ENCODE data around the gene FAM210A.
"Not testable (repeated sequence)": the region's sequence is repeated elsewhere in the genome, so short reads cannot be mapped to it uniquely, and the experiment has no call there.

The FAM210A gene, protein sequence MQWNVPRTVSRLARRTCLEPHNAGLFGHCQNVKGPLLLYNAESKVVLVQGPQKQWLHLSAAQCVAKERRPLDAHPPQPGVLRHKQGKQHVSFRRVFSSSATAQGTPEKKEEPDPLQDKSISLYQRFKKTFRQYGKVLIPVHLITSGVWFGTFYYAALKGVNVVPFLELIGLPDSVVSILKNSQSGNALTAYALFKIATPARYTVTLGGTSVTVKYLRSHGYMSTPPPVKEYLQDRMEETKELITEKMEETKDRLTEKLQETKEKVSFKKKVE

DNA sequence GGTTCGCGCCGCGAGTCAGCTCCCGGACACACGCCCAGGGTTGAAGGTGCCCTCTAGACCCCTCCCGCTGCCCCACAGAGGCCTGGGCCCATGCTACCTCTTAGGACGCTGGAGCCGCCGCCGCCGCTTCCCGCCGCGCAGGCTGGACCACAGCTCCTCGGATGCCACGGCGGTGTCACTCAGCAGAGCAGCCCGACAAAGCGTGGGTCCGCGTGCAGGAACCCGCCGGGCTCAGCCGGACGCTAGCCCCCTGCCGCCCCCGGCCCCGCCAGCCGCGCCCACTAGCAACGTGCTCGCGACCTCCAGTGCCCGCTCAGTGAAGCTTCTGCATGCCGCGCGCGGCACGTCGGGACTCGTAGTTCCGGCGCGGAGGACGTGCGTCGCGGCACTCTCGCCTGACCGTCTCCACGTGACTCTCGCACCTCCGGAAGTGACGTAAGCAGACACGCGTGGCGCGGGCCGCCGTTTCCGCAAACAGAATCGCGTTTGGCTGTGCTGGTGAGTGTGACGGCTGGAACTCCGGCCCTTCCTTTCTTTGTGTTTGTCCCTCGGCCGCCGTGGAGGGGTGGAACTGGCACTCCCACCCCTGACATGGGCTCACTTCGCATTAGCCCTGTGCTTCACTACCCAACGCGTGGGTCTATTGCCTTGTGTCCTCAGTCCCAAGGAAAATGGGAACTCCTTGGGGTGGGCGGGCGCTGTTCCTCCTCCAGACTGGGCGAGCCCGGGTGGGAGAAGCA lies at the start of gene FAM210A, which contains the start of gene RNMT:
Gene FAM210A, minus strand, starts transcription at position 327 of the 740 bp plus-strand sequence. CDS start 44,481 bp downstream, outside the sequence.
Gene RNMT, plus strand, starts transcription at position 442 of the 740 bp plus-strand sequence. CDS start 4,845 bp downstream, outside the sequence.
- peak; percentile 96 for DNase-seq

DNA sequence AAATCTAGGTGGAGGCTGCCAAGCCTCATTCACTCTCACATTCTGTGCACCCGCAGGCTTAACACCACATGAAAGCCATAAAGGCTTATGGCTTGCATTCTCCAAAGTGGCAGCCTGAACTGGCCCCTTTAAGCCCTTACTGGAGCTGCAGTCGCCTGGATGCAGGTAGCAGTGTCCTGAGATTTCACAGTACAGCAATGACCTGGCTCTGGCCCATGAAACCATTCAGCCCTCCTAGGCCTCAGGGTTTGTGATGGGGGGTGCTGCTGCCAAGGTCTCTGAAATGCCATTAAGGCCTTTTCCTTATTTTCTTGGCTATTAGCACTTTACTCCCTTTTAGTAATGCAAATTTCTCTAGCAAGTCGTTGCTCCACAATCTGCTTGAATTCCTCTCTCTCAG lies 48.7 kb upstream of the FAM210A start:
- no peak for DNase-seq

DNA sequence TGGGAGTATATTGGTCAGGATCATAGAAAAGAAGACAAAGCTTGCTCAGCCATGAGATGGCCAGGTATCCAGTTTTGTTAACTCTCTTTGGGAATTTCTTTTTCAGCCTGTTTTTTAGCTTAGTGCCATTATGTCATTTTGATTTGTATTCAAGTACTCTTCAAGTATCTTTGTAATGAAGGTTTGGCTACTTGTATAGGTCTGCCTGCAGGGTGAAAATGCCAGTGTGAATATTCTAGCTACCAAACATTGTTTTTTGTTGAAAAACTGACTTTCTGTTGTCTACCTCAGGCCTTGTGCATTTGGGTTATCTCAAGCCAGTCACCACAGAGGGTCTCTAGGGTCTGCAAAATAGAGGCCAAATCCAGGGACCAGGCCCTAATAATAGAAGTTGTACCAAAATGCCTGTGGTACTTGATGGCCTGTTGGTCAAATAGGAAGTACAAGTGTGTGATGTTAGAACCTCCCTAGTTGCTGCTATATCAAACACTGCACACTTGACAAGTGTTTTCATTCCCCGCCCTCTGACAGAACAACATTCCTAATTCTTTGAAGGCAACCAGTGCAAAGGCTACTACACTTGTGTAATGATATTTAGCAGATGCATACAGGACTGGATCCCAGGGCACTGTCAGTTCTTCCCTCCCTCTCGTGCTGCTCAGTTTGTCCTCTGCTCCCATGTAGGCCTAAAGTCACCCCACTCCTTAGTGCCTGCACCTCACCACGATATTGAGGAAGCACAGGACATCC lies 36.5 kb upstream of the FAM210A start:
- DNase-seq: no peak

DNA sequence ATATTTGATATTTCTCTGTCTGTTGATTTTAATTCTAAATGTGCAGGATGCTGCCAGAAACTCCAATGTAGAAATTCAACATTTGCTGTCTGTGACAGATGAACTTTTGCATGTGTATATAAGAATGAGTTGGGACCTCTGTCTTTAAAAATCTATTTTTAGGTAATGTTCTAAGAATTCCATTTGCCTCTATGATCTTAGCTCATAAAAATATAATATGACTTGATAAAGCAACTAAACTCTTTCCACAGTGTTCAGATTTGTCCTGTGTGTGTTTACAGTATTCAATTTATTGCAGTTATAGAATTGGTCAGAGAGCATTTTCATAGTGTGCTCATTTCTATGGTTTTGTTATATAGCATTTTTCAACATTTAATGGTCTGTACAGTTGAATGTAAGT lies 33.7 kb upstream of the FAM210A start:
- DNase-seq: no peak

DNA sequence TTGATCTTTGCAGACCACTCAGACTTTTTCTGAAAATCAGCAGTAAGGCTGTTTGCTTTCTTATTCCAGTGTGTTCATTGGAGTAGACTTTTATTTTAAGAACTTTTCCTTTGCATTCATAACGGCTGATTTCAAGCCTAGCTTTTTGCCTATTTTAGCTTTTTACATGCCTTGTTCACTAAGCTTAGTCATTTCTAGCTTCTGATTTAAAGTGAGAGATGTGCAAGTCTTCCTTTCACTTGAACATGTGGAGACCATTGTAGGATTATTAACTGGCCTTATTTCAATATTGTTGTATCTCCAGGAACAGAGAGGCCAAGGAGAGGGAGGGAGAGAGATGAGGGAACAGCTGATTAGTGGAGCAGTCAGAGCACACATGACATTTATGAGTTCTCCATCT lies 32.3 kb upstream of the FAM210A start:
- peak; percentile 54 for DNase-seq

DNA sequence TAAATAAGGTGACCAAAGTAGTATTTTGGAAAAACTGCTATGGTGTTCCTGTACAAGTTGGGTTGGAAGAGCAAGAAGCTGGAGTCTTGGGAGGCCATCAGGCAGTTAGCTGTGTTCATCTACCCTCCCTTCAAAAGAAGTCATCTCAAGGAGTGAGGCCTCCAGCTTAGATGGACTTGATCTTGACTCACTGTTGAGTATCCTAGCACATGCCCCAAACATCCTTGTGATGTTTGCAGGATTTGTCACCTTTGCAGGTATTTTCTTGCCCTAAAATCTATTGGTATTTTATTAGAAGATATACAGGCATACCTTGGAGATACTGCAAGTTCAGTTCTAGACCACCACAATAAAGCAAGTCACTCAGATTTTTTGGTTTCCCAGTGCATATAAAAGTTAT lies 30.3 kb upstream of the FAM210A start:
- DNase-seq: no peak

DNA sequence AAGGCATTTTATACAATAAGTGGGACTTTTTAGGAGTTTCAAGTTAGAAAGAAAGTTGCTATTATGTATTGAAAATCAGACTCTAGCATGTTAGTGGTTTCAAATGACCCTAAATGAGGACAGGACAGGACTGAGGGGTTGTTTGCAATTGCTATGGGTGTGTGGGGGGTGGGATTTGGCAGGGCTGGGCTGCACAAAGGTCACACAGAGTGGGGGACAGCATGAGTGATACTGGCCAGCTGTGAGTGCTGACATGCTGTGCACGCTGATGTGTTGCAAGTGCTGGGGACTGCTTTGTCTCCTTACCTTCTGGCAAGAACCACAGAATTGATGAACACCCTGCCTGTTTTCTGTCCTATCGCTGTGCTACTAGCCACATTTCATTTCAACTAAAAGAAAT lies 29.9 kb upstream of the FAM210A start:
- no peak for DNase-seq

DNA sequence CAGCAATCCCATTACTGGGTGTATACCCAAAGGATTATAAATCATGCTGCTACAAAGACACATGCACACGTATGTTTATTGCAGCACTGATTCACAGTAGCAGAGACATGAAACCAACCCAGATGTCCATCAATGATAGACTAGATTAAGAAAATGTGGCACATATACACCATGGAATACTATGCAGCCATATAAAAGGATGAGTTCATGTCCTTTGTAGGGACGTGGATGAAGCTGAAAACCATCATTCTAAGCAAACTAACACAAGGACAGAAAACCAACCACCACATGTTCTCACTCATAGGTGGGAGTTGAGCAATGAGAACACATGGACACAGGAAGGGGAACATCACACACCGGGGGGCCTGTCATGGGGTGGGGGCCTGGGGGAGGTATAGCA lies 25.2 kb upstream of the FAM210A start:
- DNase-seq: not testable (repeated sequence)

DNA sequence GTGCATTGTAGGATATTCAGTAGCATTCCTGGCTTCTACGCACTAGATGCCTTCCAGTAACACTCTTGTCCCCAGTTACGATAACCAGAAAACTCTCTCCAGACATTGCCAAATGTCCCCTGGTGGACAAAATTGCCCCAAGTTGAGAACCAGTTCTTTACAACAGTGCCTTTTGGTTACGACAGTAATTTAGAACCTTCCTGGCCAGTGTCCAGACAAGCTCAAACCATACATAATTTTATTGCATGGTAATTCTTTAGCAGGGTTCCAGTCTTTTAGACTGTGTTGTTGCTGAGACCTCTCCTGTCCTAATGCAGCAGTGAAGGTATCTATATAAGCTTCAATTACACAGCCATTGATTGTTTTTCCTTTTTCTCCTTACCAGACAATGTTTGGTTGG lies 20.3 kb upstream of the FAM210A start:
- DNase-seq: no peak

DNA sequence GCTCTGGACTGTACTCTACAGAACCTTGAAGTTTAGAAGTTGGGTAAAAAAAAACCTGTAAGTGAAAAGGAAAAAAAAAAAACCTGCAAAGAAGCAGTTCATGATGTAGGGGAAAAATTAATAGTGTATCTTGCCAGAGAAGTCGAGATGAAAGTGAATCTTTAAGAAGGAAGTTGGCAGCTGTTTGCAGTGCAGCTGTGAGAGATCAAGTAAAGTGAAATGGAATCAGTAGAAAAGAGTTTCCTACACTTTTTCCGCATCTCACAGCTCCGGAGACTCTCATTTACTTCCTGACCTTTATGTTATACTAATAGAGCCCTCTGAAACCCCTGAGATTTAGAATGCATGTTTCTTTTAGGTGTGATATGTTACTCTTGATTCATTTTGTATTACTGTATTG lies 19.3 kb upstream of the FAM210A start:
- DNase-seq: no peak

DNA sequence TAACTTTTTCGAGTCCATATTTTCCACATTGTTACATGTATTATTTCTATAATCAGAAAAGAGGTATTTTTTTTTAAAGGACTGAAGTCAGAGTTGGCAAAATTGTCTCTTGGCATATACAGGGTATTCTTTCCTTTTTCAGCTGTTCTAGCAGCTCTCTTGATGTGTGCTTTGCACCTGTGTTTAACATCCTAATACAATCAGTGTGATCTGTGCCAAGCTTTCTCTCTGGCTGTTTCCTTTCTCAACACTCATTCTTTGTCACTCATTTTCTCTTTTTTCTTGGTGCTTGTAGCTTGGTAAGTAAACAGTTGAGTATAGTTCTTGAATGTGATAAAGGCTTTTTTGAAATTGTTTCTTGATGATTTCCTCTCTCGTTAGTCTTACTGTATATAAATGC lies 9.3 kb upstream of the FAM210A start:
- no peak for DNase-seq

DNA sequence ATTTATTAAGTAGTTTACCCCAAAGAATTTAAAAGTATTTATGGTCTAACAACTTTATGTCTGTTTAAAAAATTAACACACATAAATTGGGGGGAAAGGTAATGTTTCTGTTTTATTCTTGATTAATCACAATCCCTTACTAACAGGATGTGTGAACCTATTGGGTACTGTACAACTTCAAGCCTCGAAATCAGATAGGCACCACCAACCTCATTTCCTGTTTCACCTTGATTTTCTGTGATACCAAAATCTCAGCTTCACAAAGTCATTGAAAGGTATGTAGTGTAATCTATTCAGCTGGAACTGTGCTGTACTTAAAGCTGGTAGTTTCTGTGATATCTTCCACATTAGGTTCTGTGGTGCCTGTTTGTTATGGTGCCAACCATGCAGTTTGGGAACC lies 4.1 kb upstream of the FAM210A start:
- no peak for DNase-seq

DNA sequence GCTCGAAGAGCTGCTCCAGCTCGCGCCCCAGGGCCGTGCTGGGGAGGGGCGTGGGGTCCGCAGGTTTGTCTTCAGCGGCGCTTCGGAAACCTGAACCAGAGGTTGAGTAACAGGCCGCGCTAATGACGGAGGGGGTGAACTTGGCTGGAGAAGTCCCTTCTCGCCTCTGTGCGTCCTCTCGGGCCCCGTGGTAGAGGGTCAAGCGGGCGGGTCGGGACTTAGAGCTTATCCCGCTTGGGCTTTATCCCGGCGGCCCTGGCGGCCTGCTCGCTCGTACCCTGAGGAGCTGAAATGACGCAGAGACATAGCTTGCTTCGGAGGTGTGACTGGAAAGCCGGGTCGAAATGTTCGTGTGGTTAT lies 594 bp upstream of the FAM210A start:
- DNase-seq: peak; percentile 34

DNA sequence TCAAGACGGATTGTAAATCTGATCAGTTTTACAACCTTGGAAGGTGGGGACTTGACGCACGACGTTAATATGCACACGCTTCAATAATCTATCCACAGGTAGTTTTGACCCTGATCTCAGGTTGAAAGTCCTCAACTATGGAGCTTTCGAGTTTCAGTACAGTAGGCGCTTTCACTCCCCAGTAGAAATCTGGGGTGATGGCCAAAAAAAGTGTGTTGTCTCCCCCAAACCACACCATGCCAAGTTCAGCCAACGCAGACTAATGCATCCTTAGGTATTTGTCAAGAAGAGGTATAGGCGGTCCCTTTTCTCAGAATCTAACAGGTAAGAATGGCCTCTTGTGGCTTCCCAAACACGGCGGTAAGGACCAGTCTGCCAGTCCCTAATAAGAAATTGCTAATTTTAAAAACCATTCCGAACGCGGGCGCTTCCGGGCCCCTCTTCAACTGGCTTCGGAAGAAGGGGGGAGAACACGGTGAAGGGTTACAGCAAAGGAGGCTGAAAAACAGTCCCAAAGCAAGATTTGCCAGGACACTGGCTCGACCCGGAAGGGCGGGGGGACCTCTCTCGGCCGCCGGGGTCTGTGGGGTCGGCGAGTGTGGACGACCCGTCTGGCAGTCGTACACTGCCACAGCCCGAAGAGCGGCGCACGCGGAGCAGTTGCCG lies 659 bp downstream of the FAM210A start:
- no peak for DNase-seq

DNA sequence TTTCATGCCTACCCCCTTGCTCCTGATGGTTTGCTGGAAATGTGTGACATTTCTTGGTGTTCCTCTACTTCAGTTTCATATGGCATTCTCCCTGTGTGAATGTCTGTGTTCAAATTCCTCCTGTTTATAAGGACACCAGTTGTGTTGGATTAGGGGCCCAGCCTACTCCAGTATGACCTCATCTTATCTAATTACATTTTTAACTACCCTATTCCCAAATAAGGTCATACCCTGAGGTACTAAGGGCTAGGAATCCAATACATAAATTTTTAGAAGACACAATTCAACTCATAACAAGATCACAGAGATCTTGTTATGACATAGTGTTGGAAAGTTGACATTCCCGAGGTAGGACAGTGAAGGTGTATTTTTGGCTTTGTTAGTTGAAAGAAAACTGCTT lies 5.5 kb downstream of the FAM210A start:
- no peak for DNase-seq

DNA sequence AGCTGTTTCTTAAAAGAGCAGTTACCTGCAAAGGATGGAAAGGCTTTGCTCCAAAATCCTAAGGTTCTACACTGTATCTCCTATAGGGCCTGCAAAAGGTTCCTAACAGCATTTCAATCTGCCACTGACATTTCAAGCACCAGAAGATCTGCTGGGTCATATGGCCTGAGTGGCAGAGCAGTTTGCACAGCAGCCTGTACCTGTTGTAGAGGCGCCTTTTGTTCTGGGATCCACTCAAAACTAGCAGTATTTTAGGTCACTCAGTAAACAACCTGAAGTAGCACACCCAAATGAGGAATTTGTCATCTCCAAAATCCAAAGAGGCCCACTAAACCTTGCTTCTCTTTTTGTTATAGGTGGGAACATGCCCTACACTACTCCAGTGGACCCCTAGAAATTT lies 6.2 kb downstream of the FAM210A start:
- DNase-seq: no peak

DNA sequence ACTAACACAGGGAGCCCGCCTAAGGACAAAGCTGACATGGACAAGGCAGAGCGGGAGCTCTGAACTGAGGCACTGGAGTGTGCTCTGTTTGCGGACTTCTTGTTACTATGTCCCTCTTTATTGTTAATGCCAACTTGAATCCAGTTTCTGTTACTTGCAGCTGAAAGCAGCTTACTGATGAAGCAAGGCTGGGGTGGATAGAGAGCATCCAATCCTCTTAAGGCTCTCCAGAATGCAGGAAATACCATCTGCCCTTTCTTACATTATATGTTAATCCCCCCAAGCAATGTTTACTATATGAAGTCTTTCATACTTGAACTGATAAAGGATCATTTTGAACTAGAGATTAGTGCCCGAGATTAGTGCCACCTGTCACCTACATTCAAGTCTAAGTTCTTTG lies 9.4 kb downstream of the FAM210A start:
- no peak for DNase-seq

DNA sequence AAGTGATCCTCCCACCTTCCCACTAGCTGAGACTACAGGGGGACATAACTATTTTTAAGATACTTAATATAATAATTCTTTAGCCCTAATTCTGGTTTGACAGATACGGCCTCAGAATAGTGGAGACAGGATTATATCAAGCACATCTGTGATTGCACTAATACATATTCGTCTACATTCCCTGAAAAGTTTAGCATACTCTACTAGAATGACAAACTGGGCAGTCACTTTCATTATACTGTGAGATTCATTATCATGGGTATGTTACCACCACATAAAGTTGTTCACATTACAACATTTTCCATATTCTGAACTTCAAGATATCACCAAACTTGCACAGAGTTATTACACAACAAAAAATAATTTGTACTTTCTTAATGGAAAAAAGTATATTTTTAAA lies 11.0 kb downstream of the FAM210A start:
- DNase-seq: no peak

DNA sequence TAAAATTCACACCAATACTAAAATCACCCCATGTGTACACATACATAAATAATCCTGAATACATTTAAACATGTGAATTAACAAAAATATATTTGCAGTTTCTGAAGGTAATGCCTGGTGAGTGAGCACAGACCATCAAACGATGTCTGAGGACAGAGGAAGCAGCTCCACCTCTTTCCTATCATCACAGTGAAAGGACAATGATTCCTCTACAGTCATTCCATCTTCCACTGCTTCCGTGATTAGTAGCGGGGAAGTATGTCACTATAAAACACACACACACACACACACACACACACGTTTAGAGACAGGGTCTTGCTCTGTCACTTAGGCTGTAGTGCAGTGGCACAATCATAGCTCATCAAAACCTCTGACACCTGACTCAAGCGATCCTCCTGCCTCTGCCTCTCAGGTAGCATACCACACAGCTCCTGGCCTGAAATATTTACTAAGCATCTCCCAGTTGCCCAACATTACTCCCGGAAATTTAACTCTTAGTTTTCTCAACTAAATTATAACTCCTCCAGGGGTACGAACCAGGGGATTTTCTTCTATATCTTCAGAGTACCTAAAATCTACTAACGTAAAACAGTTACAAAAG lies 12.8 kb downstream of the FAM210A start:
- DNase-seq: no peak

DNA sequence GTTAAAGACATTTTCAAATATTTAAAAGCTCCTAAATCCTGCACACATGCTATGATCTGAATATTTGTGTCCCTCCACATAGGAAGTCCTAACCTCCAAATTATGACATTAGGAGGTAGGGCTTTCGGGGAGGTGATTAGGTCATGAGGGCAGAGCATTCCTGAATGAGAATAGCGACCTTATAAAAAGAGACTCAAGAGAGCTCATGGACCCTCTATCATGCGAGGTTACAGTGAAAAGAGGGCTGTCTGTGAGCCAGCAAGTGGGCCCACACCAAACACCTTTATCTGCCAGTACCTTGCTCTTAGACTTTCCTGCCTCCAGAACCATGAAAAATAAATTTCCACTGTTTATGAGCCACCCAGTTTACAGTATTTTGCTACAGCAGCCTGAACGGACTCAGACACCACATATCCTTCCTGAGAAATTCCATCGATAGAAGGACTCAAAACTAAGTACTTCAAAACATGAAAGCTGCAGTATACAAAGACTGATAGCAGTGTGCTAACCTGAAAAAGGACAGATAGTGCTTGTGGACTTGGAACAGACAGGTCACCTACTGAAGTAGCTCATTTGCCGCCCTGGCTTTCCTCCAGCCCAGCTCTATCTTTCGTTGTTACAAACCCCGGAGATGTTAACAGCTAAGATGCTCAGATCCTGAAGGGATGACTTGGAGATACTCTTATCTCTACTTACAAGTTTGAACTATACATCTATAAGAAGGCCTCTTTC lies 13.8 kb downstream of the FAM210A start:
- DNase-seq: no peak

DNA sequence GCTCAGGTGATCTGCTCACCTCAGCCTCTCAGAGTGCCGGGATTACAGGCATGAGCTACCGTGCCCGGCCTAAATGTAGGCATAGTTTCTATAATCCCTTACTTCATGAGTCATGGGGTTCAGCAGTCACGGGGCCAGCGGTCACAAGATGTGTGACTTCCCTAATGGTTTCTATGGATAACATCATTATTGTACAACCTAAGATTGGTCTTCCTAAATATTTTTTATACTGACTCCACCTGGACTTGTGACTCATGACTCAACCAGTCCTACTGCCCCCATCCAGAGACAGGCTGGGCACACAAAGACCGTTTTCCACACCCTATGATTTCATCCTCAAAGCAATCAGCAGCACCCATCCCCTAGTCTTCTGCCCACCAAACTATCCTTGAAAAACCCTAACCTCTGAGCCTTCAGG lies 15.9 kb downstream of the FAM210A start:
- DNase-seq: no peak

DNA sequence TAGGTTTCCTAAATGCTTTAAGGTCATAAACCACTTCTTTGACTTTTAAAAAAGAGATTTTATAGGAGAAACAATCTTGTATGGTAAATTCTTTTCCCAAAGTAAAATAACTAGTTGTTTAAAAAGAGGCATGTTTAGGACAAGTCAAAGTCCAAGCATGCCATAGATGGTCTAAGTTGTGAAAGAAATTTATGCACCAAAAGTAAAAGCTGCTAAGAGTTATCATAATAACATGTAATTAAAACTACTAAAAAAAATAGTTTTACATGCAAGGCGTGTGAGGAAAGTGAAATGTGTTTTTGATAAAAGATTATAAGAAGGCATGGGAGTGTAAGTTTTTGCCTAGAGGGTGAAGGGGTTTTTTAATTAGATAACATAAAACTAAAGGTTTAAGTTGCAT lies 22.5 kb downstream of the FAM210A start:
- no peak for DNase-seq

Measured in activated CD4-positive, alpha-beta T cell treated with anti-CD3 and anti-CD28 coated beads, Interleukin-10, Interleukin-2, amounts not matched to agents 100 ng/mL and 50 ng/mL, durations not matched to agents 16 hours and 8 hours (primary cell).